Peyer's patch (tissue), 4 donors: Measurements from ENCODE around the gene MOB3A. TPM values are rescaled to one million over a fixed set of nuclear protein-coding genes. Genes with fewer than 3 reads are reported as not detected.

Experiments used
- DNase-seq, 3 donors: peaks; one replicate each; pipeline ENCODE4 v3.0.0-alpha.2; 2017 to 2019
- H3K27ac ChIP-seq, 4 donors: fragments of 200-600 bp; sonication (generic); one replicate each; pipeline ENCODE4 v1.5.1; 2016 to 2019
- H3K27me3 ChIP-seq, 2 donors: fragments of 200-600 bp; sonication (generic); one replicate each; pipeline ENCODE4 v1.5.1; 2019
- H3K36me3 ChIP-seq, 3 donors: fragments of 200-600 bp; sonication (generic); one replicate each; pipeline ENCODE4 v1.5.1; 2016 to 2019
- H3K4me1 ChIP-seq, 4 donors: fragments of 200-600 bp; sonication (generic); one replicate each; pipeline ENCODE4 v1.5.1; 2016 to 2019
- H3K4me3 ChIP-seq, 4 donors: fragments of 200-600 bp; sonication (generic); 1 replicate in 3 of 4; 2 replicates in 1 of 4; pipeline ENCODE4 v1.5.1; 2016 to 2019; ENCODE audit warnings: mild to moderate bottlenecking in 1 of 4
- H3K9me3 ChIP-seq, 4 donors: fragments of 200-600 bp; sonication (generic); one replicate each; pipeline ENCODE4 v1.5.1; 2016 to 2019; ENCODE audit warnings: mild to moderate bottlenecking in 1 of 4
- CTCF ChIP-seq, 6 experiments: fragments of 450-650 bp in 4 of 6; fragments of 200-600 bp in 2 of 6; sonication (generic) in 1 of 6; IDR thresholded peaks; one replicate each; pipeline ENCODE4 v1.5.1; 2017 to 2019; ENCODE audit warnings: antibody characterized with exemption in 6 of 6, mild to moderate bottlenecking in 3 of 6, moderate library complexity in 1 of 6
- POLR2A ChIP-seq, 2 donors: fragments of 450-650 bp; IDR thresholded peaks; one replicate each; pipeline ENCODE4 v1.5.1; 2017; ENCODE audit warnings: antibody characterized with exemption in 2 of 2, mild to moderate bottlenecking in 2 of 2, moderate library complexity in 2 of 2
- total RNA-seq, 4 donors: library from RNA; depleted of rRNA; stranded (reverse); fragments of >200 nt; gene quantifications; one replicate each; pipeline ENCODE4 v1.1.0, GENCODE V29; 2016

Gene MOB3A
- total RNA-seq, 4 donors from 2014 or later: 32.6 to 55.3 (median 35.1) TPM

DNA sequence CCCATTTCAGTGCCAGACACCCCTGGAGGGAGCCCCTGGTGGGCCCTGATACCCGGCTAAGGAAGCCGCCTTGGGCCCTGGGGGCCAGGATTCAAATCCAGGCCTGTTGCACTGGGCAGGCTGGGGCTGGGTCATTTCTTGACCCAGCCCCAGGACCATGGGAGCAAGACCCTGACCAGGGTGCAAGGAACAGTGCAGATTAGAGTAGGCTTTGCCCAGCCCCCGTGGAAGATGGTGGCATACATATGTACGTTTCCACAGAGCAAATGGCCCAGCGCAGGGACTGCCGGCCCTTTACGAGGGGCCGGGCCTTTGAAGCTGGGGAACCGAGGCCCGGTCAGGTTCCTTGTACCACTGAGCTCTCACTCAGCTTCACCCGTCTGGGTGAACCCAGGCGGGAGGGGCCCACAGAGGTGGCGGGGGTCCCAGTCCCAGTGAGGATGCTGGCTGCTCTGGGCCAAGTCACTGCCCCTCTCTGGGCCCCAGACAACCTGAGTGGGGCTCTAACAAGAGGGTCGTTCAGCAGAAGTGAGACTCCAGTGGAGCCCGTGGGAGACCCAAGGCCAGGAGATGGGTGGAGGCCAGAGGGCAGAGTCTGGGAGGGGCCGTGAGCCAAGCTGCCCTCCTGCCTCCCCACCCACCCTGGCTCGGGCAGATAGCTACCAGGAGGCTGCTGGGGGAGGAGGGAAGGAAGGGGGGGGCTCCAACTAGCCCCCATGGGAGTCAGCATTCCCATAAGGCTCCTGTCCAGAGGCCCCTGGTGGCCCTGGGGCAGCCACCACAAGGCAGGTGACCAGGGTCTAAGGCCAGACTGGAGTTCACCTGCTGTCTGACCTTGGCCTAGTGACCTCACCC lies 47.8 kb downstream of the MOB3A start:
- Histone ChIP-seq H3K4me3 (peak overlapping the region; percentile 85 to 100 (median 98)), H3K27me3 (no peaks in the 10 kb centered on the region), H3K27ac (peak overlapping the region; percentile 98 to 99 (median 99)), H3K36me3 (peaks cover 0 to 31% (median 0%) of the 10 kb centered on the region in 3 donors), H3K9me3 (no peaks in the 10 kb centered on the region), H3K4me1 (peaks cover 6 to 74% (median 64%) of the 10 kb centered on the region in 4 donors)
- peak in 2 of 3 donors; percentile 51 to 59 for DNase-seq
- TF ChIP-seq CTCF (IDR thresholded peaks at IDR 0.05) (no peak), POLR2A (IDR thresholded peaks at IDR 0.05) (no peak)

GRCh38 chr19:2047449-2048103 lies 48.5 kb downstream of the MOB3A start:
- no peaks in the 10 kb centered on the region for H3K27me3 ChIP-seq
- peak overlapping the region; percentile 98 to 99 (median 99) for H3K27ac ChIP-seq
- DNase-seq: peak in 2 of 3 donors; percentile 87 to 88
- H3K9me3 ChIP-seq: no peaks in the 10 kb centered on the region
- H3K4me1 ChIP-seq: peaks cover 6 to 81% (median 70%) of the 10 kb centered on the region in 4 donors
- TF ChIP-seq POLR2A (IDR thresholded peaks at IDR 0.05): no peak
- peak in 1 of 6 experiments; percentile 0 for TF ChIP-seq CTCF (IDR thresholded peaks at IDR 0.05)
- H3K4me3 ChIP-seq: peak overlapping the region in 3 of 4 donors; percentile 85 to 99 (median 96)
- peaks cover 0 to 37% (median 0%) of the 10 kb centered on the region in 3 donors for H3K36me3 ChIP-seq

DNA sequence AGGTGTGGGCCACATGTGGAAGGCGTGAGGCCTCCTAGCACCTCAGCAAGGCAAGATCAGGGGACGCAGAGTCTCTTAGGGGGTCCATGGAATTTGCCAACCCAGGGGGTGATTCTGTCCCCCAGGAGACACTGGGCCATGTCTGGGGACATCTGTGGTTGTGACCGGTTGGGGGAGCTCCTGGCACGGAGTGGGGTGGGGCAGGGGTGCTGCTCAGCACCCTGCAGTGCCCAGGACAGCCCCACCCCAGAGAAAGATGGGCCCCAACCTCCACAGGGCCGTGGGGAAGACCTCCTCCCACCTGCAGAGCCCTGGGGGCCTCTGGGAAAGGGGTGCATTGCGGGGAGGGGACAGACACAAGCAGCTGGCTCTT lies 49.1 kb downstream of the MOB3A start:
- DNase-seq: no peak

DNA sequence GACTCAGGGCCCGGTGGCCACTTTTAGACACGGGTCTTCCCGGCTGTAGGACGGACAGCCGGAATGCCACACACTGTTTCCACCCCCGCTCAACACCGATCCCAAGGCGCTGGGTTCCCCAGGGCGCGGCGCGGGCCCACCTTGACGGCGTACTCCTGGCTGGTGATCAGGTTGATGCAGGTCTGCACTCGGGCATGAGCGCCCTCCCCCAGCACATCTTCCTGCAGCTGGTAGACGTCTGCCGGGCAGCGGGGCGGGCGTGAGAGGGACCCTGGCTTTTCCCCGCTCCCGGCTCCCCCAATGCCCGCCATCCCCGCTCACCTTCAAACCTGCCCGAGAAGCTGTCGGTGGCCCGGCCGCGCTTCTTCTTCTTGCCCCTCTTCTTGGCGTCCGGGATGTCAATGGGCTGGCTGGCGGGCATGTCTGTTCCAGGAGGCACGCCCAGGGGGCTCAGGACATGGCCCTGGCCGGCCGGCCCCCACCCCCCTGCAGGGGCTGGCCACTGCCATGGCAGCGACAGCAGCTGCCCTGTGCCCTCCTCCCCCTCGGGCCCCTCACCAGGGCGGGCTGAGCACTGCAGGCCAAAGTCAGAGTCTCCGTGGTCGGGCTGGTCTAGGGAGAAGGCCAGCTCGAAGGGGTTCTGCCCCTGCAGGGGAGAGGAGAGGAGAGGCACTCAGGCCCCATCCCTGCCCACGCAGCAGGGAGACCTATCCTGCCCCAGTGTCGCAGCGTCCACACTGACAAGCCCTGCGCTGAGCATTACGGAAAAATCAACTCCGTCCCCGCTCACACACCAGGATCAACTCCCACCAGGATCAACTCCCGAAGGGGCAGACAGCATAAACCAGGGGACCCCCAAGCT lies 49.8 kb downstream of the MOB3A start:
- peaks cover 10 to 78% (median 67%) of the 10 kb centered on the region in 4 donors for H3K4me1 ChIP-seq
- peak overlapping the region in 3 of 4 donors; percentile 8 to 98 (median 14) for H3K27ac ChIP-seq
- DNase-seq: no peak
- peaks cover 0 to 45% (median 0%) of the 10 kb centered on the region in 3 donors for H3K36me3 ChIP-seq
- no peaks in the 10 kb centered on the region for H3K9me3 ChIP-seq
- H3K4me3 ChIP-seq: no peak overlapping the region
- TF ChIP-seq POLR2A (IDR thresholded peaks at IDR 0.05): no peak
- TF ChIP-seq CTCF (IDR thresholded peaks at IDR 0.05): no peak
- H3K27me3 ChIP-seq: no peaks in the 10 kb centered on the region

More for the DNA sequence above, 49.1 kb downstream of the MOB3A start:
- Histone ChIP-seq H3K27me3 (no peaks in the 10 kb centered on the region), H3K4me1 (peaks cover 6 to 80% (median 69%) of the 10 kb centered on the region in 4 donors), H3K27ac (peak overlapping the region; percentile 98 to 99 (median 99)), H3K9me3 (no peaks in the 10 kb centered on the region), H3K4me3 (peak overlapping the region in 2 of 4 donors; percentile 13 to 85), H3K36me3 (peaks cover 0 to 40% (median 0%) of the 10 kb centered on the region in 3 donors)
- TF ChIP-seq POLR2A (IDR thresholded peaks at IDR 0.05) (no peak), CTCF (IDR thresholded peaks at IDR 0.05) (peak in 1 of 6 experiments; percentile 7)

GRCh38 chr19:2045501-2046045 lies 50.6 kb downstream of the MOB3A start:
- Histone ChIP-seq H3K4me3 (no peak overlapping the region), H3K27me3 (no peaks in the 10 kb centered on the region), H3K9me3 (no peaks in the 10 kb centered on the region), H3K36me3 (peaks cover 0 to 52% (median 0%) of the 10 kb centered on the region in 3 donors), H3K27ac (peak overlapping the region in 3 of 4 donors; percentile 47 to 88 (median 54)), H3K4me1 (peaks cover 11 to 85% (median 71%) of the 10 kb centered on the region in 4 donors)
- DNase-seq: peak in 1 of 3 donors; percentile 48
- TF ChIP-seq CTCF (IDR thresholded peaks at IDR 0.05) (no peak), POLR2A (IDR thresholded peaks at IDR 0.05) (no peak)
